ENCODE data around the gene SMTNL1.
A peak's percentile ranks its signal among the peaks of the same experiment; 100 is the strongest.

GRCh38 chr11:57546869-57547475 is 9.6 kb downstream of the SMTNL1 start:
- TF ChIP-seq MEF2A (IDR thresholded peaks at IDR 0.05; ENCODE audit: control insufficient read depth, low read depth, low read length) (no peak), TAF15 (IDR thresholded peaks at IDR 0.05; ENCODE audit: low read depth, low read length) (no peak), ATF2 (CRISPR knock-in tag; IDR thresholded peaks at IDR 0.05) (no peak), CTCF (IDR thresholded peaks at IDR 0.05 in 2 of 3, conservative IDR thresholded peaks at IDR 0.05 in 1 of 3; ENCODE audit: insufficient read depth in 2 of 3, low read depth in 1 of 3, low read length in 3 of 3) (peak; percentile 28 to 34 (median 34); a peak in 3 of 6 replicates), TCF7 (IDR thresholded peaks at IDR 0.05; ENCODE audit: borderline replicate concordance) (no peak), CHD2 (IDR thresholded peaks at IDR 0.05; ENCODE audit: low read depth, low read length) (no peak), PCBP2 (IDR thresholded peaks at IDR 0.05; ENCODE audit: low read depth, low read length, poor library complexity, severe bottlenecking) (no peak)

All from K562 (cell line).